Trophoblast cell (in vitro differentiated cells and primary cell): Measurements from ENCODE around the gene SFXN5.

Source experiments
- DNase-seq, 2 donors: peaks; one replicate each; pipeline ENCODE4 v3.0.0-alpha.2; 2016
- H2AFZ ChIP-seq: 2 replicates; pipeline ENCODE4 v1.6.1; 2013; ENCODE audit warnings: low read length, moderate library complexity, mild to moderate bottlenecking; ENCODE audit not compliant: insufficient read depth, poor library complexity
- H2AK5ac ChIP-seq: 2 replicates; pipeline ENCODE4 v1.6.1; 2013; ENCODE audit warnings: mild to moderate bottlenecking, low read length
- H2BK120ac ChIP-seq: 2 replicates; pipeline ENCODE4 v1.6.1; 2013; ENCODE audit warnings: low read length, mild to moderate bottlenecking, moderate library complexity; ENCODE audit not compliant: insufficient read depth, poor library complexity
- H2BK12ac ChIP-seq: 2 replicates; pipeline ENCODE4 v1.6.1; 2013; ENCODE audit warnings: mild to moderate bottlenecking, low read length, moderate library complexity
- H2BK5ac ChIP-seq: 2 replicates; pipeline ENCODE4 v1.6.1; 2013; ENCODE audit warnings: low read length, low read depth, moderate library complexity, mild to moderate bottlenecking; ENCODE audit not compliant: poor library complexity
- H3K14ac ChIP-seq: 2 replicates; pipeline ENCODE4 v1.6.1; 2013; ENCODE audit warnings: mild to moderate bottlenecking, low read length
- H3K18ac ChIP-seq: 2 replicates; pipeline ENCODE4 v1.6.1; 2013; ENCODE audit warnings: mild to moderate bottlenecking, low read length
- H3K23ac ChIP-seq: 2 replicates; pipeline ENCODE4 v1.6.1; 2013; ENCODE audit warnings: low read length
- H3K27ac ChIP-seq: 2 replicates; pipeline ENCODE4 v1.5.1; 2013; ENCODE audit warnings: low read depth, mild to moderate bottlenecking, inconsistent platforms, low read length, moderate library complexity
- H3K27me3 ChIP-seq: 2 replicates; pipeline ENCODE4 v1.6.1; 2013; ENCODE audit warnings: inconsistent platforms, mild to moderate bottlenecking, low read length, moderate library complexity; ENCODE audit not compliant: insufficient read depth
- H3K36me3 ChIP-seq, 2 experiments: 1 replicate in 1 of 2; 2 replicates in 1 of 2; pipeline ENCODE4 v1.6.1; 2013; ENCODE audit warnings: low read length in 2 of 2, mild to moderate bottlenecking in 2 of 2, moderate library complexity in 1 of 2; ENCODE audit not compliant: insufficient read depth in 2 of 2, control insufficient read depth in 1 of 2
- H3K4ac ChIP-seq: 2 replicates; pipeline ENCODE4 v1.6.1; 2013; ENCODE audit warnings: low read depth, mild to moderate bottlenecking, low read length, moderate library complexity
- H3K4me1 ChIP-seq, 2 experiments: 1 replicate in 1 of 2; 2 replicates in 1 of 2; pipeline ENCODE4 v1.6.1; 2013; ENCODE audit warnings: low read length in 2 of 2, mild to moderate bottlenecking in 2 of 2, moderate library complexity in 1 of 2; ENCODE audit not compliant: insufficient read depth in 2 of 2, control insufficient read depth in 1 of 2
- H3K4me2 ChIP-seq: 2 replicates; pipeline ENCODE4 v1.6.1; 2013; ENCODE audit warnings: inconsistent platforms, mild to moderate bottlenecking, low read length, moderate library complexity
- H3K4me3 ChIP-seq: 2 replicates; pipeline ENCODE4 v1.5.1; 2013; ENCODE audit warnings: mild to moderate bottlenecking, low read depth, low read length, inconsistent platforms
- H3K79me1 ChIP-seq: one replicate; pipeline ENCODE4 v1.6.1; 2013; ENCODE audit warnings: low read length
- H3K79me2 ChIP-seq: 2 replicates; pipeline ENCODE4 v1.6.1; 2013; ENCODE audit warnings: low read length, mild to moderate bottlenecking; ENCODE audit not compliant: control insufficient read depth, insufficient read depth, poor library complexity
- H3K9ac ChIP-seq: 2 replicates; pipeline ENCODE4 v1.6.1; 2013; ENCODE audit warnings: mild to moderate bottlenecking, low read length
- H3K9me3 ChIP-seq: 2 replicates; pipeline ENCODE4 v1.6.1; 2013; ENCODE audit warnings: low read depth, mild to moderate bottlenecking, control low read depth, inconsistent platforms, low read length; ENCODE audit not compliant: insufficient read depth
- H4K12ac ChIP-seq: 2 replicates; pipeline ENCODE4 v1.6.1; 2013; ENCODE audit warnings: low read depth, mild to moderate bottlenecking, low read length, moderate library complexity
- H4K8ac ChIP-seq: 2 replicates; pipeline ENCODE4 v1.6.1; 2013; ENCODE audit warnings: low read depth, mild to moderate bottlenecking, low read length, moderate library complexity
- H4K91ac ChIP-seq: one replicate; pipeline ENCODE4 v1.6.1; 2013; ENCODE audit warnings: low read depth, mild to moderate bottlenecking, low read length, moderate library complexity
- WGBS: extraction: QIAGEN DNeasy Blood & Tissue Kit; methylation state at CpG from one replicate; pipeline ENCODE4 v1.1.7; 2013; ENCODE audit warnings: missing lambda C conversion rate; ENCODE audit not compliant: insufficient read length, insufficient coverage; ENCODE audit errors: extremely low coverage; 5-methylcytosine and 5-hydroxymethylcytosine counted together

The SFXN5 gene

DNA sequence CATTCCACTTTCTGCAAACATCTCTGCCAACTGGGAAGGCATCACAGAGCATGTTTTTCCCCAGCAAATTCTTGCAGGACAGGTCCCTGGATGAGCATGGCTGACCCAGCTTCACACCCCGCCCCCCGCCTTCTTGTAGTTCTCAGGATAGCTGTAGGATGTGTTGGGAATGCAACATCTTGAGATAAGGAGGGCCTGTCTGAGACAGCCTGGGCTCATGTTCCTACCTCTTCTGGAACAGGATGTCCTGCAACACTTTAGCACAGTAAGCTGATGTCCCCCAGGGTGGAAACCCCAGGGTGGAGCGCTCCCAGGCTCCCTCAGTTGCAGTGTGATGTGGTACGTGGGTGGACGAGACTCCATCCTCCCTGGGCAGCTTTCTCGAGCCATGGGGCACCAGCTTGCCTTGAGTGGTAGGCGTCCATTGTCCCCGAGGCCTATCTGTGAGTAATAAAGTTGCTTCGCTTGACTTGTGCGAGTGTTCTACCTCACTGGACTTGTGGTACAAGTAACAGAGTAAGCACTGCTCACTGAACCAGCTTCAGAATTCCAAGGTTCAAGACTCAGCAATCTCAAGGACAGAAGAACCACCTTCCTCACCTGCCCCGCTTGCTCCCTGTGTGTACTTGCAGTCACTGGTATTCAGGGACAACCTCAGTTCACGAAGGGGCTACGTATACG lies 105.6 kb downstream of the SFXN5 start:
- Histone ChIP-seq H3K4me2 (no peak overlapping the region), H3K4ac (no peak overlapping the region), H3K14ac (no peak overlapping the region), H3K4me1 (peaks cover 31 to 45% of the 10 kb centered on the region in 2 experiments), H4K8ac (no peak overlapping the region), H3K27me3 (no peaks in the 10 kb centered on the region), H3K79me2 (peaks cover 3% of the 10 kb centered on the region), H3K4me3 (no peak overlapping the region), H2BK120ac (no peak overlapping the region), H3K27ac (no peak overlapping the region), H2AFZ (no peak overlapping the region), H4K12ac (no peak overlapping the region), H3K79me1 (peaks cover 11% of the 10 kb centered on the region), H3K9ac (no peak overlapping the region), H2AK5ac (no peak overlapping the region), H3K23ac (no peak overlapping the region), H2BK5ac (no peak overlapping the region), H3K36me3 (no peaks in the 10 kb centered on the region), H3K18ac (no peak overlapping the region), H2BK12ac (no peak overlapping the region), H3K9me3 (no peaks in the 10 kb centered on the region), H4K91ac (no peak overlapping the region)
- peak; percentile 81 to 87 for DNase-seq
- WGBS, result no CpG with 5 or more reads among the region's 14 CpGs

DNA sequence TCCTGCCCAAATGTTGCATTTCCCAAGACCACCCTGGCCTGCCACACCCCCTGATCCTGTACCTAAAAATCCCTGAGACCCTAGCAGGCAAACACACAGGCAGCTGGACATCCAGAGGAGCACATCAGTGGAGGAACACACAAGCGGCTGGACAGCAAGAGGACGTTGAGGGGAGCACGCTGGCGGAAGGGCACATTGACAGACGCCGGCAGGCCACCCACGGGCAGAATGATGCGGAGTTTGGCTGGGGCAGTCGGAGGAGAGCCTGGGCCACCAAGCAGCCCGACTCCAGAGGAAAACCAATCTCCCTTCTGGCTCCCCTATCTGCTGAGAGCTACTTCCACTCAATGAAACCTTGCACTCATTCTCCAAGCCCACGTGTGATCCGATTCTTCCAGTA lies 106.5 kb downstream of the SFXN5 start:
- H4K91ac ChIP-seq, result no peak overlapping the region
- H3K27me3 ChIP-seq, result no peaks in the 10 kb centered on the region
- no peak overlapping the region for H3K23ac ChIP-seq
- no peak overlapping the region for H2AK5ac ChIP-seq
- no peak overlapping the region for H3K9ac ChIP-seq
- no peak overlapping the region for H3K18ac ChIP-seq
- H3K79me2 ChIP-seq, result peaks cover 3% of the 10 kb centered on the region
- H3K79me1 ChIP-seq, result peaks cover 11% of the 10 kb centered on the region
- no peak for DNase-seq
- no peak overlapping the region for H4K8ac ChIP-seq
- no peak overlapping the region for H4K12ac ChIP-seq
- H2AFZ ChIP-seq, result no peak overlapping the region
- H3K9me3 ChIP-seq, result peaks cover 3% of the 10 kb centered on the region
- H3K4me1 ChIP-seq, result peaks cover 33 to 45% of the 10 kb centered on the region in 2 experiments
- H2BK12ac ChIP-seq, result no peak overlapping the region
- H3K36me3 ChIP-seq, result no peaks in the 10 kb centered on the region
- no peak overlapping the region for H3K27ac ChIP-seq
- H2BK5ac ChIP-seq, result no peak overlapping the region
- no peak overlapping the region for H2BK120ac ChIP-seq
- no CpG with 5 or more reads among the region's 12 CpGs for WGBS
- no peak overlapping the region for H3K4me3 ChIP-seq
- no peak overlapping the region for H3K4me2 ChIP-seq
- no peak overlapping the region for H3K4ac ChIP-seq
- no peak overlapping the region for H3K14ac ChIP-seq

DNA sequence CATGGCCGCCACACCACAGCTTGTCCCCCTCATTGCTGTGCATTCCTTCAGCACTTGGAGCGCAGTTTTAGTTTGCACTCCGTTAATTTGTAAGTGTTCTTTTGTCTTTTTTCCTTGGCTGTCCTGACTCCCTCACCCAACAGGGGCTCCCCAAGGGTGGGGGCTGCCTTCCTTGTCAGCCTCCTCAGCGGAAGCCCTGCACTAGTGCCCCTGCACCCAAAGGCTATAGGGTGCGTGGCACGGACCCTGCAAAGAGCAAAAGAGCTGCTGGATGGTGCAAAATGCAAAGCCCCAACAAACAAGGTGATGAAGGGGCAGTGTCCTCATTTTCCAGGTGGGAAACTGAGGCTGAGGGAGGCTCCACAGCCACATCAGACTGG lies 107.4 kb downstream of the SFXN5 start:
- WGBS, result no CpG with 5 or more reads among the region's 6 CpGs
- Histone ChIP-seq H4K91ac (peak overlapping the region; percentile 22), H2AK5ac (no peak overlapping the region), H3K9me3 (peaks cover 3% of the 10 kb centered on the region), H3K14ac (no peak overlapping the region), H3K4me2 (no peak overlapping the region), H3K27ac (no peak overlapping the region), H2BK12ac (no peak overlapping the region), H3K4ac (no peak overlapping the region), H2AFZ (no peak overlapping the region), H3K36me3 (no peaks in the 10 kb centered on the region), H3K27me3 (no peaks in the 10 kb centered on the region), H3K4me1 (peaks cover 33 to 41% of the 10 kb centered on the region in 2 experiments), H3K9ac (no peak overlapping the region), H2BK5ac (no peak overlapping the region), H3K18ac (no peak overlapping the region), H3K4me3 (no peak overlapping the region), H3K79me1 (peaks cover 11% of the 10 kb centered on the region), H4K12ac (no peak overlapping the region), H3K23ac (no peak overlapping the region), H2BK120ac (no peak overlapping the region), H4K8ac (no peak overlapping the region), H3K79me2 (peaks cover 3% of the 10 kb centered on the region)
- DNase-seq, result no peak

DNA sequence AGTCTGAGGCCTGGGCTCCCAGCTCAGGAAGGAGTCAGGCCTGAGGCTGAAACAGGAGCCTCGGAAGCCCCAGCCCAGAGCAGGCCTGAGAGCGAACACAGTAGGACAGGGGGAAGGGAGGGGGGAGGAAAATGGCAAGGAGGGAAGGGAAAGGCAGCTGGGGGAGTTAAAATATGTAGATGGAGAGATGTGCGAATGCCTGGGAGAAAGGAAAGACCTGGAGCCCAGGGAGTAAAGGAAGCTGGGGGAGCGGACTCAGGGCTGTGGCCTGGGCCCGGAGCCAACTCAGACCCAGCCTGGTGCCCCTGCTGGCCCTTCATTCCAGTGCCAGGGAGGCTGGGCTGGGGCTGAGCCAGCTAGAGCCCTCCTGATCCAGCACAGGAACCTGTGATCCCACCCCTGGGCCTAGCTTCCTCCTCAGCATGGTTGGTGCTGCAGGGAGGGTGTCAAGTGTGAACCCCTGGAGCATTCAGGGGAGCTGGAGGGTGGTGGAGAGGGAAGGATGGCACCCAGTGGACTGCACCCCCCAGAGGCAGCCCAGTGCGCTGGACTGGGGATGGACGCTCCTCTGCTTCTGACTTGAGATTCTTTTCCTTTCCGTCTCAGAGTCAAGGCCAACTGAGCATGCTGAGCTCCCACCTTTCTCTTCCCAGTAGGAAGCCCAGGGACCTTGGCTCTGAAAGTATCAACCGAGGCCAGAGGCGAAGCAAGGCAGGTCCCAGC lies 107.9 kb downstream of the SFXN5 start:
- peak overlapping the region; percentile 71 for H4K8ac ChIP-seq
- no peak overlapping the region for H3K4me3 ChIP-seq
- peak in 1 of 2 donors; percentile 19 for DNase-seq
- no peaks in the 10 kb centered on the region for H3K27me3 ChIP-seq
- H3K9me3 ChIP-seq, result peaks cover 3% of the 10 kb centered on the region
- peaks cover 3% of the 10 kb centered on the region for H3K79me2 ChIP-seq
- H4K91ac ChIP-seq, result peak overlapping the region; percentile 64
- peak overlapping the region; percentile 33 for H2AK5ac ChIP-seq
- no peak overlapping the region for H3K4ac ChIP-seq
- peak overlapping the region; percentile 24 for H4K12ac ChIP-seq
- peak overlapping the region; percentile 88 for H2BK12ac ChIP-seq
- H3K4me1 ChIP-seq, result peaks cover 33 to 41% of the 10 kb centered on the region in 2 experiments
- H2BK120ac ChIP-seq, result peak overlapping the region; percentile 84
- H2BK5ac ChIP-seq, result peak overlapping the region; percentile 55
- peak overlapping the region; percentile 69 for H3K18ac ChIP-seq
- H3K79me1 ChIP-seq, result peaks cover 11% of the 10 kb centered on the region
- no peak overlapping the region for H3K9ac ChIP-seq
- H3K36me3 ChIP-seq, result no peaks in the 10 kb centered on the region
- H3K4me2 ChIP-seq, result no peak overlapping the region
- H2AFZ ChIP-seq, result no peak overlapping the region
- WGBS, result no CpG with 5 or more reads among the region's 10 CpGs
- peak overlapping the region; percentile 31 for H3K27ac ChIP-seq
- no peak overlapping the region for H3K23ac ChIP-seq
- H3K14ac ChIP-seq, result peak overlapping the region; percentile 60
